PC-3 (cell line): ENCODE results near the gene SENP6. TPM values are rescaled to one million over a fixed set of nuclear protein-coding genes. Genes with fewer than 3 reads are reported as not detected.

ENCODE experiments used
- ATAC-seq: fragments of 200-7000 bp; cut with Tn5 transposase; 2 replicates; pipeline ENCODE4 v1.9.1; 2020; ENCODE audit warnings: mild to moderate bottlenecking, moderate library complexity
- BruUV-seq: library from RNA; stranded (reverse); fragments of 400-500 nt; replicated peaks from 2 replicates; lab custom pipeline; 2021; lab: Mats Ljungman, UMichigan
- CTCF ChIA-PET: fragments of 300-600 bp; sonication (Branson Sonifier 250); formaldehyde crosslinking; loops from one replicate; lab custom pipeline; 2022; ENCODE audit warnings: antibody characterized with exemption; lab: Charles Lee
- POLR2A ChIA-PET: fragments of 300-600 bp; sonication (Branson Sonifier 250); formaldehyde crosslinking; loops from one replicate; lab custom pipeline; 2022; ENCODE audit warnings: antibody characterized with exemption; ENCODE audit not compliant: unreplicated experiment; lab: Charles Lee
- DNase-seq: peaks from one replicate; pipeline ENCODE4 v3.0.0-alpha.2; 2015
- H2AFZ ChIP-seq: fragments of 300-600 bp; sonication (generic); 2 replicates; pipeline ENCODE4 v1.6.0; 2016; ENCODE audit warnings: antibody characterized with exemption, low read length
- H3F3A ChIP-seq: fragments of 300-600 bp; sonication (generic); one replicate; pipeline ENCODE4 v1.6.0; 2017; ENCODE audit warnings: antibody characterized with exemption, low read length, control low read depth, mild to moderate bottlenecking; ENCODE audit not compliant: unreplicated experiment
- H3K27ac ChIP-seq: fragments of 300-600 bp; sonication (generic); 2 replicates; pipeline ENCODE4 v1.5.1; 2016; ENCODE audit warnings: mild to moderate bottlenecking, low read length
- H3K27me3 ChIP-seq: fragments of 300-600 bp; sonication (generic); 2 replicates; pipeline ENCODE4 v1.6.1; 2016; ENCODE audit warnings: low read length, mixed read lengths
- H3K36me3 ChIP-seq: fragments of 300-600 bp; sonication (generic); 2 replicates; pipeline ENCODE4 v1.6.1; 2016; ENCODE audit warnings: low read depth, mixed run types, low read length, mixed read lengths
- H3K4me1 ChIP-seq: fragments of 300-600 bp; sonication (generic); 2 replicates; pipeline ENCODE4 v1.5.1; 2016; ENCODE audit warnings: low read length; ENCODE audit not compliant: insufficient read depth
- H3K4me2 ChIP-seq: fragments of 300-600 bp; sonication (generic); 2 replicates; pipeline ENCODE4 v1.6.0; 2016; ENCODE audit warnings: low read length
- H3K4me3 ChIP-seq: fragments of 300-600 bp; sonication (generic); 2 replicates; pipeline ENCODE4 v1.5.1; 2016; ENCODE audit warnings: mild to moderate bottlenecking, low read length, mixed read lengths
- H3K79me2 ChIP-seq: fragments of 300-600 bp; sonication (generic); 2 replicates; pipeline ENCODE4 v1.6.1; 2017; ENCODE audit warnings: low read length, mixed read lengths
- H3K9ac ChIP-seq: fragments of 300-600 bp; sonication (generic); 2 replicates; pipeline ENCODE4 v1.6.0; 2016; ENCODE audit warnings: mild to moderate bottlenecking, low read length
- H3K9me2 ChIP-seq: fragments of 300-600 bp; sonication (generic); replicated peaks from 2 replicates; pipeline ENCODE4 v1.6.1; 2016; ENCODE audit warnings: mixed run types, low read length, mixed read lengths
- H3K9me3 ChIP-seq: fragments of 300-600 bp; sonication (generic); 2 replicates; pipeline ENCODE4 v1.6.1; 2016; ENCODE audit warnings: low read length, mixed read lengths
- H4K20me1 ChIP-seq: fragments of 300-600 bp; sonication (generic); 2 replicates; pipeline ENCODE4 v1.6.1; 2016; ENCODE audit warnings: low read length, mixed read lengths
- EZH2 ChIP-seq: fragments of 300-600 bp; sonication (generic); IDR thresholded peaks from one replicate; pipeline ENCODE4 v1.6.1; 2017; ENCODE audit warnings: antibody characterized with exemption, mild to moderate bottlenecking, low read length; ENCODE audit not compliant: unreplicated experiment
- EZH2phosphoT487 ChIP-seq: fragments of 300-600 bp; sonication (generic); IDR thresholded peaks from 2 replicates; pipeline ENCODE4 v1.6.1; 2018; ENCODE audit warnings: mild to moderate bottlenecking, antibody characterized with exemption, low read length, borderline replicate concordance
- intact Hi-C: fragments of 100-400 bp; cut with micrococcal nuclease; formaldehyde crosslinking; loops from 2 replicates; pipeline ENCODE4 v1.9.0; 2023
- total RNA-seq: library from RNA; depleted of rRNA; stranded (reverse); fragments of >200 nt; gene quantifications from 2 replicates; pipeline ENCODE4 v1.2.3, GENCODE V29; 2014
- TF ChIP-seq, protein P1 (sequence below): fragments of 300-600 bp; sonication (generic); conservative IDR thresholded peaks from 2 replicates; pipeline ENCODE4 v1.5.1; 2017; ENCODE audit warnings: antibody characterized with exemption, low read depth, mild to moderate bottlenecking, low read length

SENP6 gene
- total RNA-seq, 1 experiment from 2014 or later = 36.3 TPM

DNA sequence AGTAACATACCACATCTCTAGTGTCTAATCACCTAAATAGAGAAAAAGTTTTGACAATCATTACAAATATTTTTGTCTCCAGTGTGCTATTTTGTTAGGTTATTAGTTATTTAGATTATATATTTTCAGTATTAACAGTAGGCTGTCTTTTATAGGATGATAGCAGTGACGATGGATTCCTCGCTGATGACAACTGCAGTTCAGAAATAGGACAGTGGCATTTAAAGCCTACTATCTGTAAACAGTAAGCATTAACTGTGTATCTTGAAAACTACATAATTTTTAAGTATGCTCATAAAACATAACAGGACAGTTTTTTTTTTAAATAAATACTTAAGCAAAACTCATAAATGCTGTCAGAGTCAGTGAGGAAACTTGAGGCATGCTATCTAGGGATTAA lies 109.5 kb downstream of the SENP6 start:
- ATAC-seq (no peak), DNase-seq (no peak)
- peaks cover 20% of the 10 kb centered on the region; the same call in 1 of the 2 replicates for H3K36me3 ChIP-seq
- no peaks in the 10 kb centered on the region for H3K4me1 ChIP-seq
- no peaks in the 10 kb centered on the region for H3F3A ChIP-seq
- H3K4me2 ChIP-seq = no peak overlapping the region
- H3K27me3 ChIP-seq = no peaks in the 10 kb centered on the region
- TF ChIP-seq EZH2phosphoT487 = no peak
- TF ChIP-seq, protein P1, sequence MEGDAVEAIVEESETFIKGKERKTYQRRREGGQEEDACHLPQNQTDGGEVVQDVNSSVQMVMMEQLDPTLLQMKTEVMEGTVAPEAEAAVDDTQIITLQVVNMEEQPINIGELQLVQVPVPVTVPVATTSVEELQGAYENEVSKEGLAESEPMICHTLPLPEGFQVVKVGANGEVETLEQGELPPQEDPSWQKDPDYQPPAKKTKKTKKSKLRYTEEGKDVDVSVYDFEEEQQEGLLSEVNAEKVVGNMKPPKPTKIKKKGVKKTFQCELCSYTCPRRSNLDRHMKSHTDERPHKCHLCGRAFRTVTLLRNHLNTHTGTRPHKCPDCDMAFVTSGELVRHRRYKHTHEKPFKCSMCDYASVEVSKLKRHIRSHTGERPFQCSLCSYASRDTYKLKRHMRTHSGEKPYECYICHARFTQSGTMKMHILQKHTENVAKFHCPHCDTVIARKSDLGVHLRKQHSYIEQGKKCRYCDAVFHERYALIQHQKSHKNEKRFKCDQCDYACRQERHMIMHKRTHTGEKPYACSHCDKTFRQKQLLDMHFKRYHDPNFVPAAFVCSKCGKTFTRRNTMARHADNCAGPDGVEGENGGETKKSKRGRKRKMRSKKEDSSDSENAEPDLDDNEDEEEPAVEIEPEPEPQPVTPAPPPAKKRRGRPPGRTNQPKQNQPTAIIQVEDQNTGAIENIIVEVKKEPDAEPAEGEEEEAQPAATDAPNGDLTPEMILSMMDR = no peak
- no peak for TF ChIP-seq EZH2
- intact Hi-C loops = no loop called here
- no peak overlapping the region for H2AFZ ChIP-seq
- no peaks in the 10 kb centered on the region for H4K20me1 ChIP-seq
- no peak overlapping the region for H3K27ac ChIP-seq
- POLR2A ChIA-PET = no interaction called here
- H3K79me2 ChIP-seq = no peaks in the 10 kb centered on the region
- H3K4me3 ChIP-seq = no peak overlapping the region
- CTCF ChIA-PET = no interaction called here
- no TSS peak for BruUV-seq
- no peak overlapping the region for H3K9ac ChIP-seq
- H3K9me3 ChIP-seq = no peaks in the 10 kb centered on the region
- H3K9me2 ChIP-seq = no peaks in the 10 kb centered on the region

DNA sequence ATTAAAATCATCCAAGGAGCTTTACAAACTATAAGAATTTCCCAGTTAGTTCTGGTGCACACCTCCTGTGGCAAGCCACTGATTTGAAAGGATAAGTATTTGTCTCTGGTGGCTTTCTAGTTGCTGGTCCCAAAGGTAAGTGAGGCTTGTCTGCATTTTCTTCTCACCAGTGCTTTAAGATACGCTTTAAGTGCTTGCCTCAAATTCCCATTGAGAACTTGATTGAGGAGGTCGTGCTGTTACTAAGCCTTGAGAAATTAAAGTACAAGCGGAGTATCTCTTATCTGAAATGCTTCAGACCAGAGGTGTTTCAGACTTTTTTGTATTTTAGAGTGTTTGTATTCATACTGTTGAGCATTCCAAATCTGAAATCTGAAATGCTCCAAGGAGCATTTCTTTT lies 117.5 kb downstream of the SENP6 start:
- no TSS peak for BruUV-seq
- no peaks in the 10 kb centered on the region for H4K20me1 ChIP-seq
- H3K9me3 ChIP-seq = no peaks in the 10 kb centered on the region
- H3F3A ChIP-seq = no peaks in the 10 kb centered on the region
- ATAC-seq (no peak), DNase-seq (no peak)
- no peaks in the 10 kb centered on the region for H3K9me2 ChIP-seq
- H3K27me3 ChIP-seq = no peaks in the 10 kb centered on the region
- H3K9ac ChIP-seq = no peak overlapping the region
- H3K4me2 ChIP-seq = no peak overlapping the region
- H2AFZ ChIP-seq = no peak overlapping the region
- no peaks in the 10 kb centered on the region for H3K4me1 ChIP-seq
- no peaks in the 10 kb centered on the region for H3K79me2 ChIP-seq
- H3K27ac ChIP-seq = no peak overlapping the region
- no peak overlapping the region for H3K4me3 ChIP-seq
- TF ChIP-seq EZH2phosphoT487 = no peak
- no peak for TF ChIP-seq EZH2
- TF ChIP-seq, protein P1 = no peak
- peaks cover 7% of the 10 kb centered on the region; the same call in 1 of the 2 replicates for H3K36me3 ChIP-seq
- CTCF ChIA-PET = no interaction called here
- POLR2A ChIA-PET = no interaction called here
- intact Hi-C loops = no loop called here

DNA sequence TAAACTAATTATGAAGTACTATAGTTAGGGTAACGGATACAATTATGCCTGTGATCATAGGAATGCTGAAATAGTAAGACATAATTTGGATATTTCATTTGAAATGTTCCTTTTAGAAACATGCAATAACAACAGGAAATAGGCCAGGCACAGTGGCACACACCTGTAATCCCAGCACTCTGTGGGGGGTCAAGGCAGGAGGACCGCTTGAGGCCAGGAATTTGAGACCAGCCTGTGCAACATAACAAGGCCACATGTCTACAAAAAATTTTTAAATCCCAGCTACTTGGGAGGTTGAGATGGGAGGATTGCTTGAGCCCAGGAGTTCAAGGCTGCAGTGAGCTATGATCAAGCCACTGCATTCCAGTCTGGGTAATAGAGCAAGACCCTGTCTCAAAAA lies 121.7 kb downstream of the SENP6 start:
- Histone ChIP-seq H3K4me1 (no peaks in the 10 kb centered on the region), H3K4me2 (no peak overlapping the region), H2AFZ (no peak overlapping the region), H3K9ac (no peak overlapping the region), H3K27ac (no peak overlapping the region), H3K9me2 (no peaks in the 10 kb centered on the region), H3K9me3 (no peaks in the 10 kb centered on the region), H3K4me3 (no peak overlapping the region), H4K20me1 (no peaks in the 10 kb centered on the region), H3K79me2 (no peaks in the 10 kb centered on the region), H3K27me3 (no peaks in the 10 kb centered on the region), H3F3A (no peaks in the 10 kb centered on the region), H3K36me3 (no peaks in the 10 kb centered on the region)
- no peak for TF ChIP-seq EZH2
- TF ChIP-seq EZH2phosphoT487 = no peak
- TF ChIP-seq, protein P1 = no peak
- ChIA-PET CTCF (no interaction called here), POLR2A (no interaction called here)
- DNase-seq (no peak), ATAC-seq (no peak)
- no TSS peak for BruUV-seq
- intact Hi-C loops = no loop called here
